Islet of Langerhans (tissue), 1 donor: ENCODE data around the gene CERS4.
"Not testable (repeated sequence)": the region's sequence is repeated elsewhere in the genome, so short reads cannot be mapped to it uniquely, and the experiment has no call there.

Experiments used
- FAIRE-seq: peaks from one replicate; lab custom pipeline; 2011; peaks lifted over from hg19 to GRCh38; lab: Jason Lieb, UNC

The CERS4 gene

GRCh38 chr19:8210421-8211101 is 1.4 kb downstream of the CERS4 start:
- FAIRE-seq: no peak

- FAIRE-seq: no peak
Observed at GRCh38 chr19:8212212-8212611, 3.0 kb downstream of the CERS4 start.

- FAIRE-seq: no peak
Observed at GRCh38 chr19:8212916-8213315, 3.7 kb downstream of the CERS4 start.

GRCh38 chr19:8213827-8214672 is 4.9 kb downstream of the CERS4 start:
- FAIRE-seq: no peak

- no peak for FAIRE-seq
Observed at GRCh38 chr19:8214802-8215201, 5.6 kb downstream of the CERS4 start.

DNA sequence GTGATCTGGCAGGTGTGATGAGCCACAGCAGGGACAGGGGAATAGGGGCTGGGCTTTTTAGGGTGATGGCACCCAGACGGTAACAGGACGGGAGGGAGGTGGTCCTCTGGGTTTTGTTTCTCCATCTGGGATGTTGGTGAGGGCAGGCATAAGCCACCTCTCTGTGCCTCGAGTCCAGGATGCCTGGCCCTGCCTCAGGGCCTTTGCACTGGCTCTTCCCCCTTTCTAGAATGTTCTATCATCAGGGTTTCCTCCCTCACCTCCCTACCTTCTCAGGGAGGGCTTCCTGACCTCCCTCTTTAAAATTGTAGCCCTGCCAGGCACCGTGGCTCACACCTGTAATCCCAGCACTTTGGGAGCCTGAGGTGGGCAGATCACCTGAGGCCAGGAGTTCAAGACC is 6.6 kb downstream of the CERS4 start:
- no peak for FAIRE-seq

DNA sequence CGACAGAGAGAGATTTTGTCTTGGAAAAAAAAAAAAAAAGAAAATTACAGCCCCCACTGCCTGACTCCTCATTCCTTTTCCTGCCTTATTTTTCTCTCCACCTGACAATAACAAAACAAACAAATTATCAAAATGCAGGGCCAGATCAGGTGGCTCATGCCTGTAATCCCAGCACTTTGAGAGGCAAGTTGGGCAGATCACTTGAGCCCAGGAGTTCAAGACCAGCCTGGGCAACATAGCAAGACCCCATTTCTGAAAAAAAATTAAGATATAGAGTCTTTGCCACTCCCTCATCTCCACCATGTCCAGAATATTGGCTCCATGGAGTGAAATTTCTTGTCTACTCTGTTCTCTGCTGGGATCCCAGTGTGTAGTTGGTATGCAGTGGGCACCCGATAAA is 7.2 kb downstream of the CERS4 start:
- FAIRE-seq: no peak

- not testable (repeated sequence) for FAIRE-seq
Observed at GRCh38 chr19:8218127-8218526, 9.0 kb downstream of the CERS4 start.

DNA sequence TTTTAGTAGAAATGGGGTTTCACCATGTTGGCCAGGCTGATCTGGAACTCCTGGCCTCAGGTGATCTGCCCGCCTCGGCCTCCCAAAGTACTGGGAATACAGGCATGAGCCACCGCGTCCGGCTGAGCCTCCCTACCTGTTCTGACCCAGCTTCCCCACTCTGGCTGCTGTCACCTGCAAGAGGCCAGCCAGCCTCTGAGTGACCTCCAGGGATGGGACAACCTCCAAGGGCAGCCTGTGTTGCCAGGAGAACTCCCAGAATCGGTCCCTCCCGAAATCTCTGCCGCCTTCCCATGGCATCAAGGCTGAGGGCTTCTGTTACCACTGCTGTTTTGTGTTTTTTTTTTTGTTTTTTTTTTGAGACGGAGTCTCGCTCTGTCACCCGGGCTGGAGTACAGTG is 11.3 kb downstream of the CERS4 start:
- FAIRE-seq: no peak

DNA sequence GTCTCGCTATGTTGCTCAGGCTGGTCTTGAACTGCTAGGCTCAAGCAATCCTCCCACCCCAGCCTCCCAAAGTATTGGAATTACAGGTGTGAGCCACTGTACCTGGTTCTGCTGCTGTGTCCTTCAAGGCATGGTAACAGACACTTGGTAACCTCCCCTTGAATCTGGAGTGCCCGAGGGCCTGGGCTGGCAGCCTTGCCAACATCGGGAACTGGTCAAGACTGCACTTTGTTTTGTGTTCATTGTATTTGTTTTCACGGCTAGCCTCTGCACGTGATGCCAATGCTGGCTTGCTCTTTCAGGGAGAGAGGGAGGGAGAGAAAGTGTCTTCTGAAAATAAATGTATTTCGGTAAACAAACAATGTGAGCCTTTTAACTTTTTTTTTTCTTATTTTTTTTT is 12.0 kb downstream of the CERS4 start:
- FAIRE-seq: no peak

GRCh38 chr19:8223442-8223841 is 14.3 kb downstream of the CERS4 start:
- FAIRE-seq: not testable (repeated sequence)

GRCh38 chr19:8224394-8225145 is 15.4 kb downstream of the CERS4 start:
- FAIRE-seq: no peak

DNA sequence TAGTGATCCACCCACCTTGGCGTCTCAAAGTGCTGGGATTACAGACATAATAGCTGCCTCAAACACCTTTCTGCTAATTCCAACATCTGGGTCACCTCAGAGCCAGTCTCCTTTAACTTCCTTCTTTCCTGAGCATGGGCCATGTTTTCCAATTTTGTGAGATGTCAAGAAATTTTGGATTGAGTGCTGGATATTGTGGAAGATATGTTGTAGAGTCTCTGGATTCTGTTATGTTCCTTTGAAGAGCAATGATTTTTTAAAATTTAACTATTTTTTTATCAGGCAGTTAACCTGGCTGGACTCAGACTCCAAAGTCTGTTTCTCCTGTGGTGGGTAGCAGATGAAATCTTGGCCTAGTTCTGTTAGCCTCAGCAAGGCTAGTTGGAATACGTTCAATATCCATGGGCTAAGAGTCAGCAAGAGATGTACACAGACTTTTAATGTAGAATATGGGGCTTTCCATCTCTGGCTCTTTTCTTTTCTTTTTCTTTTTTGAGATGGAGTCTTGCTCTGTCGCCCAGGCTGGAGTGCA is 22.0 kb downstream of the CERS4 start:
- no peak for FAIRE-seq

- FAIRE-seq: no peak
Observed at GRCh38 chr19:8233370-8233769, 24.2 kb downstream of the CERS4 start.

- FAIRE-seq: no peak
Observed at GRCh38 chr19:8237026-8237425, 27.9 kb downstream of the CERS4 start.

DNA sequence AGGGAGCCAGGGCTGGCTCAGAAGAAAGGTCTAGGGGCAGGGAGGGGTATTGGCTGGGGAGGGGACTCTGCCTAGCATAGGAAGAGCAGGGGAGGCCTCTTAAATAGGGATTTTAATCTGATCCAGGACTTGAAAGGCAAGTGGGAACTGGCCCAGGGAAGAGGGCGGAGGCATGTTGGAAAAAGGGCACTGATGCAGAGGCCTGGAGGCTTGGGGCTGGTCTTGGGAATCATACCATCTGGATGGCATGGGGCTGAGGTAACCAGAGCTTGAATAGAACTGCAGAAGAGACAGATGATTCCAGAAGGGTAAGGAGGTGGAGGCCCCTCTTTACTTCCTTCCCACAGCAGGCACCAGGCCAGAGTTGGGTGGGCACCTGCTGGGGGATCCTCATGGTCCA is 29.1 kb downstream of the CERS4 start:
- no peak for FAIRE-seq

DNA sequence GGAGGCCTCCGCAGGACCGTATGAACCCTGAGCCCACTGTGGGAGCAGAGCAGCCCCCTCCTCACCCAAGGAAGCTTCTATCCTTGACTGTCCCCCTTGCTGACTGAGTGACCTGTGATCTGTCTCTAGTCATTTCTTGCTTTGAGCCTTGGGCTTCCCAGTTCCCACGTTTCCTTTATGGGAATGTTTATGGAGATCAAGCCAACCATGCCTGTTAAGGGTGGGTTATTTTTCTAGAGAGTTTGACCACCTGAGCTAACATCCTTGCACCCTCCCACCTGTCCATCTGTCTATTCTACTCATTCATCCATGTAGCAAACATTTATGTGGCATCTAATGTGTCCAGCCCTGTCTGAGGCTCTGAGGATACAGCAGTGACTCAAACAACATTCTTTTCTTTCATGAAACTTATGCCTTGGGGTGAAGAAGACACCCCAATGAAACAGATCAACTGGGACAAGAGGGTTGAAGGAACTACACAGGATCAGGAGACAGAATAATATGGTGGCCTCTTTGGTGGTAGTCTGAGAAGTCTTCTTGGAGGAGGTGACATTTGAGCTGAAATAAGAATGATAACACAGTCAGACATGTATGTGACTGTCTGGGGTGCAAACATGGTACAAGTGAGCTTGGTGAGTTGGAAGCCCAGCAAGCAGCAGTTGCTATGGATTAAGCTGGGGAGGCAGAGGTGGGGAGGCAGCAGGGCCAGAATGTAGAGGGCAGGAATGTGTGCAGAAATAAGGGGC is 30.5 kb downstream of the CERS4 start:
- FAIRE-seq: no peak

GRCh38 chr19:8240274-8241229 is 31.4 kb downstream of the CERS4 start:
- no peak for FAIRE-seq

- FAIRE-seq: no peak
Observed at GRCh38 chr19:8241646-8242045, 32.5 kb downstream of the CERS4 start.

- no peak for FAIRE-seq
Observed at GRCh38 chr19:8242211-8242821, 33.1 kb downstream of the CERS4 start.
